Ishikawa (cell line): ENCODE measurements around the gene UBE3D.

Source experiments
- CREB1 ChIP-seq: IDR thresholded peaks from 2 replicates; pipeline ENCODE4 v1.6.1; 2012; ENCODE audit warnings: low read depth
- EGR1 ChIP-seq: IDR thresholded peaks from 2 replicates; pipeline ENCODE4 v1.6.1; 2012
- EP300 ChIP-seq: IDR thresholded peaks from 2 replicates; pipeline ENCODE4 v1.6.1; 2012; ENCODE audit warnings: borderline replicate concordance
- MAX ChIP-seq: IDR thresholded peaks from 2 replicates; pipeline ENCODE4 v1.6.1; 2012
- NFIC ChIP-seq: IDR thresholded peaks from 2 replicates; pipeline ENCODE4 v1.6.1; 2012
- RAD21 ChIP-seq: IDR thresholded peaks from 2 replicates; pipeline ENCODE4 v1.6.1; 2012; ENCODE audit warnings: low read depth
- REST ChIP-seq: IDR thresholded peaks from 2 replicates; pipeline ENCODE4 v1.6.1; 2012; ENCODE audit warnings: low read depth, mild to moderate bottlenecking
- TAF1 ChIP-seq: IDR thresholded peaks from 2 replicates; pipeline ENCODE4 v1.6.1; 2012; ENCODE audit warnings: low read depth, mild to moderate bottlenecking
- TEAD4 ChIP-seq: IDR thresholded peaks from 2 replicates; pipeline ENCODE4 v1.6.1; 2012
- USF1 ChIP-seq: IDR thresholded peaks from 2 replicates; pipeline ENCODE4 v1.6.1; 2012

- no peak for TF ChIP-seq TAF1
- no peak for TF ChIP-seq USF1
- no peak for TF ChIP-seq NFIC
- TF ChIP-seq REST, result no peak
- TF ChIP-seq RAD21, result no peak
- no peak for TF ChIP-seq EGR1
- TF ChIP-seq EP300, result no peak
- no peak for TF ChIP-seq MAX
- TF ChIP-seq TEAD4, result no peak
- no peak for TF ChIP-seq CREB1
Measured at GRCh38 chr6:82957868-82958245, 107.8 kb downstream of the UBE3D start.
